ENCODE data around the gene SLC25A23.

GRCh38 chr19:6393983-6394412 is 65.6 kb downstream of the SLC25A23 start:
- TF ChIP-seq CTCF (conservative IDR thresholded peaks at IDR 0.05 in 1 of 2, IDR thresholded peaks at IDR 0.05 in 1 of 2; ENCODE audit: extremely low read depth in 1 of 2, insufficient read depth in 1 of 2, low read depth in 1 of 2, low read length in 2 of 2) (no peak), EZH2 (IDR thresholded peaks at IDR 0.05; ENCODE audit: borderline replicate concordance, low read length) (no peak)
